IPS DF 19.7 (cell line): ENCODE data around the gene SNTN.

Experiments
- DNase-seq: peaks from one replicate; pipeline ENCODE4 v3.0.0-alpha.2; 2013; ENCODE audit warnings: low read depth, low spot score

SNTN gene

DNA sequence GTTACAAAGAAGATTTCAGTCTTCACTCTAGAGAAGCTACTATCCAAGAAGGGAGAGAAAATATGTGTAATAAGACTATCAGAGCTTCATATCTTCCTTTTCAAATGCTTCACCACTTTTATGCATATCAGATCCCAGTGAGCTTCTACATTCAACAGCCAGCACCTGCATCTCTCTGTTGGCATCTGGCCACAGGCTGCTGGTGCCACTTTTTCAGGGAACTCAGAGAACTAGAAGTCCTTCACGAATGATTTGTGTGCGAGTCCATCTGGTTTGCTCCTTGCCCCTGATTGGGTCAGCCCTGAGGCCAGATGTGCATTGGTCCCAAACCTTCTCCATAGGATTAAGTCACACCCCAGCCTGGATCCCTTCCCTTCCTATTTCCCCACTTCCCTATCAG lies 22.1 kb downstream of the SNTN start:
- DNase-seq: no peak

DNA sequence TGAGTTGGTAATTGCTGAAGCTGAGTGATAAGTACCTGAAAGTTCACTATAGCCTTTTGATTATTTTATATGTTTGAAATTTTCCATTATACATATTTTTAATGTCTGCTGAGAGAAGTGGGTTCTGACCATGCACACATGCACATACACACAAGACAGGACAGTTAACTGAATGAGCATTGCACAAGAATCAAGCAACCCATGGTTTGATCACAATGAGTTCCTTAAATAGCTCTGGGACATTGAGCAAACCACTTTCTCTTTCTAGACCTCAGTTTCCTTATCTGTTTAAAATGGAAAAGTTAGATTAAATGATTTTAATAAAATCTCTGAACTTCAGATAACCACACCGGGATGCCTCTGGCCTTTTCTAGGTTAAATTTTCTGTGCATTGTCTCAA lies 26.7 kb downstream of the SNTN start:
- DNase-seq: no peak

DNA sequence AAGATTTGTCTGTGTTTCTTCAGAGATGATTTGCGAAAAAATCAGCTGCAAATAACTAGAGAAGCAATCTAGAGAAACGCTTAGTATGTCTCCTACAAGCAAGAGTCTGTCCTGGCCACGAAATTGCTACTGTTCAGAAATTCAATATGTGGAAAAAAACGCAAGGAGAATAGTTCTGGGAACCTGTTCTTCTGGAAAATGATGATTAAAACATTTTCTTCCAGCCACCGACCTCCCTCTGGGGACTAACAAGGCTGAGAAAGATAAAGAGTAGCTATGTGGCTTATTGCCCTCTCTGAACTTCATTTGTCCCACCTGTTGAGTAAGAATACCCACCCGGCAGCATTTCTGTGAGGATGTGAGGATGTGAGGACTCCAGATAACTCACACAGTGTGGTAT lies 31.6 kb downstream of the SNTN start:
- no peak for DNase-seq

DNA sequence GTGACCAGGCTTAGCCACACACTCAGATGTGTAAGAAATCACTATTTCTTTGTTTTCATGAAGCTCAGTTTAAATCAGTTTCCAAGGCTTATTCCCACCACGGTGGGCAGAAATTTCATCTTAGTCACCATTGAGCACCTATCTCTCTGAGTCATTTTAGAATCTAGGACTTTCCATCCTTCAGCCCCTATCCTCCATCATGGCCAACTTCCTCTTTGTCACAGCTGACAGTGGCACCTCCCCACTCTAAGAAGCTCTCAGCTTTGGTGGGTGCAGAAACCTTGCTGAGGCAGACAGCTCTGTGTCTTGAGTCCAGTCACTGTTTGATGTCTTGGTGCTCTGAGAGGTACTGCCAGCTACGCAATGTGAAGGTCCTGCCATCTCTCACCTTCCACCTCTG lies 32.9 kb downstream of the SNTN start:
- DNase-seq: no peak

DNA sequence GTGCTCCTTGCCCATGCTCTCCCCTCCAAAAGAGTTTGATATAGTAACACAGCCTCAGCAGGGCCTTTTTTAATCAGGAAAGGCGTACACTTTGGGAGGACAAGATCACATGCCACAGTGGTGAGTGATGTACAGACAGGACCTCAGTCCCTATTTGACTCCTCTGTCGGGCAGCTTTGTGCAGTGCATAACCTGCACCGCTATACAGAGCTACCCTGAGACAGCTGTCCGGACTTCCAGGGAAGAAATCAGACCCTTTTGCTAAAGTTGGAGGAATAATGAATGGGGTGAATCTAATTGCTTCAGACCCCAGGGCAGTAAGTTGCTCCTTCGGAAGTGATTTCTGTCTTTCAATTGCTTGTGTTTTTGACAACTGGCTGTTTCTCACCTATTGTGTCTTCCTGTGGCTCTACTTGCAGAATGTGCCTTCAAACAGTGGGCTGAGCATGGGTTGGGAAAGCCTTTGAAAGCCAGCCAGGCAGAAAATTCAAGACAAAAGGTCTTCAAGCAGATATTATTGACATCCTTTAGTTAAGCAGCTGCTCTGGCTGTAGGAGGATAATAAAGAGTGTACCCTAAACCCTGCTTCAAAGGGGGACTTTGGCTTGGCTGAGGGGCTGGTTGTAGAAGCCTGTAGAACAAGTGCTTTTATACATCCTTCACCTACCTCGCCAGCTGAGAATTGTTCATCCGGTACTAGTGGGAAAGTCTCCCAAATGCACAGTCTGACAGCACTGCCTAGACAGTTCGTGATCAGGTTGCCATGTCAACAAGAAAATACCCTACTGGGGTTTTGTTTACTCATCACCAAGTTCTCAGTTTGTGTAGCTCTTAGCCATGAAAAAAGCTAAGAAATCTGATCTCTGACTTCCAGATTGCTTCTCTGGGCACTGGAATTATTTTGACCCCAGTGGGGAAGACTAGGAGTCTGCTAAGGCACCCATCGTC lies 35.1 kb downstream of the SNTN start:
- no peak for DNase-seq

DNA sequence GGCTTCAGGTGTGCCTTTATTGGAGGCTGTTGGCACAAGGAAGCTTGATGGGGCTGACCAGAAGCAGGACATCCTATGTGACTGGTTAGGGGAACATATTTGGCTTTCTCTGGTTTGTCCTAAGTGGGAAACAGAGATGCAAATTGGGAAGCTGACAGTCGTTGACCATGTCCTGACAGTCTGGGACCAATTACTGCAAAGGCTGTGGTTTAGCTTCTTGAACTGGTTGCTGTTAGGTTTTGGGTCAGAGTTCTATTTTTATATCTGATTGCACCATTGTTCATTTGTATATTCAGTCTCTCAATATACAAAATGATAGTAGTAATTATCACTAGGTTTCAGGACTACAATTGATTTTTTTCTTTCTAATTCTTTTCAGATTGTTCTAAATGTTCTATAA lies 36.8 kb downstream of the SNTN start:
- DNase-seq: no peak

DNA sequence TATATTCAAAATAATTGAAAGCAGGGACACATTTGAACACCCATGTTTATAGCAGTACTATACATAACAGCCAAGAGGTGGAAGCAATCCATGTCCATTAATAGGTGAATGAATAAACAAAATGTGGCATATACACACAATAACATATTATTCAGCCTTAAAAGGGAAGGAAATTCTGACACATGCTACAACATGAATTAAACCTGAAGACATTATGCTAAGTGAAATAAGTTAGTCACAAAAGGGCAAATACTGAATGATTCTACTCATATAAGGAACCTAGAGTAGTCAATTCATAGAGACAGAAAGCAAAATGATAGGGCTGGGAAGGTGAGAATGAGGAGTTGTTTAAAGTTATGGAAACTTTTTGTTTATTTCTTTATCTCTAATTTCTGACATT lies 40.9 kb downstream of the SNTN start:
- DNase-seq: no peak

DNA sequence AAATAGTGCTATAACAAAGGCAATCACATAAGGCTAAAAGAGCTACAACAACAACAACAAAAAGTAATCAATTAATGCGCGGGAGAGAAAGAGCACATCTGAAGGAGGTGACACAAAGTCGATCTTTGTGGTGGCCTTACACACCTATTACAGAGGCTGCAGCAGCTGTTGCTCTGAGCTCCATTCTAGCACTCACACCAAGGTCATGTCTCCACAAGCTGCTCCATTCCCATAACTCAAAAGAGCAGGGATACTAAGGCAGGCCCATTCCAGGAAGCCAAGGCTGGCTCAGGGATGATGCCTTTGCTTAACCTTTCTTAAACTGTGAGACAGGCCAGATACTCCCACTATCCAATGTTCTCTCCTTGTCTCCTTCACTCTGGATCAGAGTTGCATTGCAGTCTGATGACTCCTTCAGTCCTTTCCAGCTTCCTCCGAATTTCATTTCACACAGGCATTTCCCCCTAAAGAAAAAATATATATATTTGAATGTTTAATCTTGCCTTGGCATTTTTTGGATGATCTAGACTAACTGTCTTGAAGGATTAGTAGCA lies 52.7 kb downstream of the SNTN start:
- no peak for DNase-seq

DNA sequence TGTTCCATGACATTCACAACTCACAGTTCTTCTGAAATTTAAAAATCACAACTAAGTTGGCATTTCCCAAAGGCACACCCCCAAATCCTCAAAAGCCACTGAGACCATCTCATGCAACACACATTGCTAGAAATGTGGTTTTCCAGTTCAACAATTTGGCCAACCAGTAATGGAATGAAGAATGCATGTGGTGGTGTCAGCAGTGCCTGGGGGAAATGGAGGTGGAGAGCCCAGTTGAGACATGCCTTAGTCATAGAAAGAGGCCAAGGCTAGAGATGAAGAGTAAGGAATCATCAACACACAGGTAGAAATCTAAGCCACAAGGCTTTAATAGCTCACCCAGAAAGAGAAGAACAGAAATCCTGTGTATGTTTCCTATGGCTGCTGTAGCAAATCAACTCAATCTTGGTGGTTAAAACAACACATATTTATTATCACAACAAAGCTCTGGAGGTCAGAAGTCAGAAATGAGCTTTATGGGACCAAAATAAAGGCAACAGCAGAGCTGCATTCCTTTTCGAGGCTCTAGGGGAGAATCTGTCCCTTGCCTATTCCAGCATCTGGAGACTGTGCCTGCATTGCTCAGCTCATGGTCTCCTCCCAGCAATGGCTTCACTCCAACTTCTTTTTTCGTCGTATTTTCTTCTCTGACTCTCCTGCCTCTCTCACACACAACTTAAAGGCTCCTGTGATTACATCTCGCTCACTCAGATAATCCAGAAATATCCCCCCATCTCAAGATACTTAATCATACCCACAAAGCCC lies 54.0 kb downstream of the SNTN start:
- no peak for DNase-seq

DNA sequence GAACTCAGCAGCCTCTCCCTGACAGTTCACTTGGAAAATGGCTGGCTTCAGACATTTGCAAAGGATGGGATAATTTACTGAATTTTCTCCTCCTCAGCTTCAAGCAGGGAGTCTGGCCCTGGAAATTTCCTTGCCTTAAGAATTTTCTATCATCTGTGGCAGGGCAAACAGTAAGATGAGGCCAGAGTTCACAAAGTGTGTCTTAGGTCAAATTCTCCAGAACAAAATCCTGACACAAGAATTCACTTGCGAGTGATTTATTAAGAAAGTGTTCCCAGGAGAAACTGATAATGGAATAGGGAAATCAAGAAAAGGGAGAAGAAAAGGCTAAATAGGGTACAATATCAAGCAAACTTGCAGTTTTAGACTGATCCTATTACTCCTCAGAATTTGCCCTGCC lies 55.3 kb downstream of the SNTN start:
- DNase-seq: no peak

DNA sequence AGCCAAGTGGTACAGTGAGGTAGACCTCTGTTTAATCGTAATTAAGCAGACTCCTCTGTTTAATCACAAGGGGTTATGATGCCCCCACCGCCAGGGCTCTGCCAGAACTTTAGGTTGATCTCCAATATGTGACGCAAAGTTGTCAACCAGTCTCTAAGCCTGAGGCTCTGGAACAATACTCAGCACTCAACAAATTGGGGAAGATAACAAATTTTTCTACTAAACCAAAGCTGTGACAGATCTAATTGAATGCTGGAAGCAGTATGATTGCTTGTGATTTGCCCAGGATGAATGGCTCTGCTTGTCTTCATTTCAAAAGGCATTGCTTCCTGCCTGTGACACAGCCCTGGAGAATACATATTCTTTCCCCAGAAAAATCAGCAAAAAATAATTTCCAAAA lies 57.1 kb downstream of the SNTN start:
- DNase-seq: no peak
